IMR-90 (cell line): ENCODE measurements around the gene MEGF11. TPM values are rescaled to one million over a fixed set of nuclear protein-coding genes. Genes with fewer than 3 reads are reported as not detected.

Source experiments
- ATAC-seq: fragments of 200-7000 bp; cut with Tn5 transposase; 2 replicates; pipeline ENCODE4 v1.9.1; 2020; ENCODE audit warnings: low read depth, mild to moderate bottlenecking, moderate library complexity
- BruUV-seq: library from RNA; stranded (reverse); fragments of 400-500 nt; replicated peaks from 2 replicates; lab custom pipeline; 2021; lab: Mats Ljungman, UMichigan
- CTCF ChIA-PET: fragments of 300-600 bp; formaldehyde crosslinking; extraction: SDS; loops from one replicate; lab custom pipeline; 2021; ENCODE audit warnings: antibody characterized with exemption; lab: Yijun Ruan, JAX
- POLR2A ChIA-PET: fragments of 300-600 bp; sonication (Branson Sonifier 250); formaldehyde crosslinking; loops from one replicate; lab custom pipeline; 2022; ENCODE audit warnings: antibody characterized with exemption; ENCODE audit not compliant: unreplicated experiment; lab: Charles Lee
- DNase-seq: peaks from one replicate; pipeline ENCODE4 v3.0.0; 2013
- H2AFZ ChIP-seq: replicated peaks from 2 replicates; pipeline ENCODE3; 2013; ENCODE audit warnings: low read length, mild to moderate bottlenecking; ENCODE audit not compliant: poor library complexity
- H2AK5ac ChIP-seq: 2 replicates; pipeline ENCODE4 v1.6.1; 2013; ENCODE audit warnings: low read depth, low read length, inconsistent platforms
- H2AK9ac ChIP-seq: replicated peaks from 2 replicates; pipeline ENCODE3; 2013; ENCODE audit warnings: mild to moderate bottlenecking, low read depth, low read length, moderate library complexity; ENCODE audit not compliant: poor library complexity
- H2BK120ac ChIP-seq: 2 replicates; pipeline ENCODE4 v1.6.1; 2013; ENCODE audit warnings: low read depth, low read length, inconsistent platforms
- H2BK15ac ChIP-seq: 3 replicates; pipeline ENCODE4 v1.6.1; 2013; ENCODE audit warnings: low read depth, low read length, inconsistent platforms
- H2BK20ac ChIP-seq: 2 replicates; pipeline ENCODE4 v1.6.1; 2013; ENCODE audit warnings: low read depth, mild to moderate bottlenecking, inconsistent platforms, low read length, moderate library complexity
- H2BK5ac ChIP-seq: 2 replicates; pipeline ENCODE4 v1.6.1; 2013; ENCODE audit warnings: mild to moderate bottlenecking, low read depth, low read length, inconsistent platforms; ENCODE audit not compliant: poor library complexity, severe bottlenecking
- H3K14ac ChIP-seq: replicated peaks from 2 replicates; pipeline ENCODE4 v1.6.1; 2013; ENCODE audit warnings: low read depth, low read length, inconsistent platforms
- H3K18ac ChIP-seq: 2 replicates; pipeline ENCODE4 v1.6.1; 2013; ENCODE audit warnings: low read depth, low read length, control low read depth
- H3K23ac ChIP-seq: 2 replicates; pipeline ENCODE4 v1.6.1; 2013; ENCODE audit warnings: low read depth, low read length, inconsistent platforms
- H3K27ac ChIP-seq: 2 replicates; pipeline ENCODE4 v1.5.1; 2013; ENCODE audit warnings: mild to moderate bottlenecking, control low read depth, low read length; ENCODE audit not compliant: insufficient read depth
- H3K27me3 ChIP-seq: 2 replicates; pipeline ENCODE4 v1.6.1; 2013; ENCODE audit warnings: low read length; ENCODE audit not compliant: control insufficient read depth, insufficient read depth
- H3K36me3 ChIP-seq: 2 replicates; pipeline ENCODE4 v1.6.1; 2013; ENCODE audit warnings: low read length, mixed read lengths; ENCODE audit not compliant: control insufficient read depth, insufficient read depth
- H3K4ac ChIP-seq: 2 replicates; pipeline ENCODE4 v1.6.1; 2013; ENCODE audit warnings: low read depth, low read length, inconsistent platforms
- H3K4me1 ChIP-seq: 2 replicates; pipeline ENCODE4 v1.6.1; 2013; ENCODE audit warnings: low read length, mixed read lengths; ENCODE audit not compliant: control insufficient read depth, insufficient read depth
- H3K4me2 ChIP-seq: 2 replicates; pipeline ENCODE4 v1.6.1; 2013; ENCODE audit warnings: low read depth, mild to moderate bottlenecking, control low read depth, low read length, moderate library complexity
- H3K4me3 ChIP-seq: 2 replicates; pipeline ENCODE4 v1.5.1; 2013; ENCODE audit warnings: low read depth, mild to moderate bottlenecking, control low read depth, low read length, moderate library complexity; ENCODE audit not compliant: insufficient read depth
- H3K56ac ChIP-seq: 2 replicates; pipeline ENCODE4 v1.6.1; 2013; ENCODE audit warnings: low read length, inconsistent platforms; ENCODE audit not compliant: insufficient read depth; ENCODE audit errors: extremely low read depth
- H3K79me1 ChIP-seq, 2 experiments: 2 replicates each; pipeline ENCODE4 v1.6.1; 2013; ENCODE audit warnings: low read length in 2 of 2, inconsistent platforms in 1 of 2, low read depth in 1 of 2
- H3K9ac ChIP-seq: 2 replicates; pipeline ENCODE4 v1.6.1; 2013; ENCODE audit warnings: low read depth, low read length, control low read depth
- H3K9me1 ChIP-seq: 2 replicates; pipeline ENCODE4 v1.6.1; 2013; ENCODE audit warnings: low read length, inconsistent platforms; ENCODE audit not compliant: insufficient read depth
- H3K9me3 ChIP-seq: 2 replicates; pipeline ENCODE4 v1.6.1; 2013; ENCODE audit warnings: low read length; ENCODE audit not compliant: control insufficient read depth, insufficient read depth
- H4K20me1 ChIP-seq: 2 replicates; pipeline ENCODE4 v1.6.1; 2013; ENCODE audit warnings: low read length, inconsistent platforms; ENCODE audit not compliant: insufficient read depth
- H4K5ac ChIP-seq: 2 replicates; pipeline ENCODE4 v1.6.1; 2013; ENCODE audit warnings: mild to moderate bottlenecking, low read depth, low read length, control low read depth
- H4K8ac ChIP-seq, 2 experiments: 2 replicates each; pipeline ENCODE4 v1.6.1; 2013; ENCODE audit warnings: low read depth in 2 of 2, low read length in 2 of 2, control low read depth in 1 of 2, inconsistent platforms in 1 of 2
- H4K91ac ChIP-seq: 2 replicates; pipeline ENCODE4 v1.6.1; 2013; ENCODE audit warnings: low read depth, low read length, inconsistent platforms; ENCODE audit not compliant: insufficient read depth
- BHLHE40 ChIP-seq: fragments of 150-350 bp; IDR thresholded peaks from 2 replicates; pipeline ENCODE4 v1.6.1; 2016; ENCODE audit warnings: mild to moderate bottlenecking, low read depth, low read length
- CEBPB ChIP-seq: IDR thresholded peaks from 2 replicates; pipeline ENCODE4 v1.6.1; 2012; ENCODE audit warnings: low read depth, low read length, improper control_type of control experiment
- CHD1 ChIP-seq: IDR thresholded peaks from 2 replicates; pipeline ENCODE4 v1.6.1; 2012; ENCODE audit warnings: low read depth, low read length, improper control_type of control experiment
- CTCF ChIP-seq: conservative IDR thresholded peaks from 2 replicates; pipeline ENCODE4 v1.5.1; 2012; ENCODE audit warnings: mild to moderate bottlenecking, low read depth, low read length, improper control_type of control experiment
- FOS ChIP-seq: fragments of 150-350 bp; IDR thresholded peaks from 2 replicates; pipeline ENCODE4 v1.6.1; 2016; ENCODE audit warnings: low read depth, low read length
- MAFK ChIP-seq: IDR thresholded peaks from 2 replicates; pipeline ENCODE4 v1.6.1; 2012; ENCODE audit warnings: low read depth, low read length, improper control_type of control experiment
- MXI1 ChIP-seq: IDR thresholded peaks from 2 replicates; pipeline ENCODE4 v1.6.1; 2012; ENCODE audit warnings: low read depth, mild to moderate bottlenecking, low read length, moderate library complexity, borderline replicate concordance
- RCOR1 ChIP-seq: IDR thresholded peaks from 2 replicates; pipeline ENCODE4 v1.6.1; 2012; ENCODE audit warnings: mild to moderate bottlenecking, low read length, improper control_type of control experiment; ENCODE audit not compliant: insufficient replicate concordance
- RFX5 ChIP-seq: IDR thresholded peaks from 2 replicates; pipeline ENCODE4 v1.8.0; 2012; ENCODE audit warnings: low read depth, mild to moderate bottlenecking, low read length, moderate library complexity
- SMC3 ChIP-seq: fragments of 150-350 bp; IDR thresholded peaks from 2 replicates; pipeline ENCODE4 v1.6.1; 2016; ENCODE audit warnings: low read depth, mild to moderate bottlenecking, antibody characterized with exemption, low read length, moderate library complexity
- USF2 ChIP-seq: fragments of 150-350 bp; IDR thresholded peaks from 2 replicates; pipeline ENCODE4 v1.6.1; 2017; ENCODE audit warnings: mild to moderate bottlenecking, antibody characterized with exemption, low read length, low read depth
- WGBS, 2 experiments: methylation state at CpG; one replicate each; pipeline versions ENCODE4 v1.1.5 to v1.1.7; 2013; ENCODE audit warnings: missing lambda C conversion rate in 2 of 2; ENCODE audit not compliant: insufficient read length in 1 of 2; ENCODE audit errors: extremely low coverage in 2 of 2; 5-methylcytosine and 5-hydroxymethylcytosine counted together
- dilution Hi-C: fragments of 300-500 bp; cut with HindIII; formaldehyde crosslinking; loops from one replicate; pipeline ENCODE4 v1.14.3; 2018; ENCODE audit warnings: low sequenced_read_pairs; ENCODE audit not compliant: unreplicated experiment
- in situ Hi-C: fragments of 300-500 bp; cut with MboI; formaldehyde crosslinking; loops from 3 replicates; pipeline ENCODE4 v1.14.3; 2019; ENCODE audit warnings: low sequenced_read_pairs, inconsistent platforms, mixed read lengths
- intact Hi-C: fragments of 100-400 bp; cut with micrococcal nuclease; formaldehyde crosslinking; loops from 2 replicates; pipeline ENCODE4 v1.10.0; 2022
- polyA plus RNA-seq, 3 experiments: library from polyadenylated mRNA; depleted of rRNA; stranded (reverse); fragments of >200 nt; gene quantifications; 2 replicates each; pipeline ENCODE4 v1.2.3, GENCODE V29; 2012; ENCODE audit warnings: low replicate concordance in 1 of 3
- total RNA-seq: library from RNA; depleted of rRNA; stranded (reverse); fragments of >200 nt; gene quantifications from 2 replicates; pipeline ENCODE4 v1.2.3, GENCODE V29; 2012

Gene MEGF11
- total and polyA plus RNA-seq, 2 of the 4 experiments (the other 2 are of a cell fraction) = not detected

GRCh38 chr15:66024116-66024515 lies 229.4 kb downstream of the MEGF11 start:
- Histone ChIP-seq H3K36me3 (no peaks in the 10 kb centered on the region), H3K23ac (no peak overlapping the region), H3K79me1 (no peaks in the 10 kb centered on the region), H2BK20ac (no peak overlapping the region), H3K9me1 (no peaks in the 10 kb centered on the region; the same call in 1 of the 2 replicates), H4K5ac (no peak overlapping the region), H2BK120ac (no peak overlapping the region), H3K9ac (no peak overlapping the region), H4K8ac (no peak overlapping the region), H2BK15ac (no peak overlapping the region), H2BK5ac (no peak overlapping the region), H4K20me1 (no peaks in the 10 kb centered on the region), H3K4ac (no peak overlapping the region), H2AFZ (no peak overlapping the region), H2AK5ac (no peak overlapping the region), H3K27me3 (peaks cover 43% of the 10 kb centered on the region), H3K56ac (no peak overlapping the region), H3K27ac (no peak overlapping the region), H3K4me3 (no peak overlapping the region), H3K18ac (no peak overlapping the region), H3K4me1 (no peaks in the 10 kb centered on the region), H4K91ac (no peak overlapping the region), H3K9me3 (no peaks in the 10 kb centered on the region), H3K14ac (no peak overlapping the region), H2AK9ac (no peak overlapping the region), H3K4me2 (no peak overlapping the region)
- dilution Hi-C loops (no loop called here), in situ Hi-C loops (no loop called here), intact Hi-C loops (no loop called here)
- TF ChIP-seq MXI1 = no peak
- no peak for TF ChIP-seq SMC3
- TF ChIP-seq FOS = no peak
- TF ChIP-seq CEBPB = no peak
- TF ChIP-seq BHLHE40 = no peak
- TF ChIP-seq CHD1 = no peak
- TF ChIP-seq RCOR1 = no peak
- no peak for TF ChIP-seq RFX5
- no peak for TF ChIP-seq USF2
- no peak for TF ChIP-seq CTCF
- TF ChIP-seq MAFK = no peak
- ChIA-PET POLR2A (no interaction called here), CTCF (no interaction called here)
- no CpG with 5 or more reads among the region's 4 CpGs for WGBS, 2 experiments
- DNase-seq (no peak), ATAC-seq (no peak)
- BruUV-seq = no TSS peak
